HepG2 (cell line): ENCODE results near the gene ESRP2. TPM values are rescaled to one million over a fixed set of nuclear protein-coding genes. Genes with fewer than 3 reads are reported as not detected.

ENCODE experiments used
- AKAP8 ChIP-seq: sonication (generic); formaldehyde crosslinking; IDR thresholded peaks from 2 replicates; pipeline ENCODE4 v1.5.1; 2020; ENCODE audit warnings: mild to moderate bottlenecking, missing genetic modification reagents
- ARNT2 ChIP-seq: sonication (generic); formaldehyde crosslinking; IDR thresholded peaks from 2 replicates; pipeline ENCODE4 v1.8.0; 2022; ENCODE audit warnings: mild to moderate bottlenecking, low read depth, missing genetic modification reagents, moderate library complexity
- DRAP1 ChIP-seq: IDR thresholded peaks from 2 replicates; pipeline ENCODE4 v1.6.1; 2016; ENCODE audit warnings: missing genetic modification reagents, missing compliant biosample characterization
- GMEB1 ChIP-seq: sonication (generic); formaldehyde crosslinking; IDR thresholded peaks from 2 replicates; pipeline ENCODE4 v1.5.1; 2020; ENCODE audit warnings: missing genetic modification reagents, mild to moderate bottlenecking, borderline replicate concordance
- KMT2A ChIP-seq: sonication (generic); formaldehyde crosslinking; IDR thresholded peaks from 2 replicates; pipeline ENCODE4 v1.4.0; 2020; ENCODE audit warnings: missing genetic modification reagents
- MTF1 ChIP-seq: sonication (generic); formaldehyde crosslinking; IDR thresholded peaks from 2 replicates; pipeline ENCODE4 v1.5.0; 2020; ENCODE audit warnings: missing genetic modification reagents
- PHF21A ChIP-seq: sonication (generic); formaldehyde crosslinking; IDR thresholded peaks from 2 replicates; pipeline ENCODE4 v1.5.0; 2020; ENCODE audit warnings: mild to moderate bottlenecking, missing genetic modification reagents
- SP1 ChIP-seq, 2 experiments: fragments of 450-650 bp in 1 of 2; sonication (generic) in 1 of 2; formaldehyde crosslinking in 1 of 2; IDR thresholded peaks; 2 replicates each; pipeline versions ENCODE4 v1.4.0 to v1.6.1; 2016 to 2020; ENCODE audit warnings: missing genetic modification reagents in 1 of 2
- YY1 ChIP-seq: IDR thresholded peaks from 2 replicates; pipeline ENCODE4 v1.6.1; 2011; ENCODE audit warnings: low read length, low read depth, moderate library complexity, mild to moderate bottlenecking; ENCODE audit not compliant: insufficient read depth, insufficient replicate concordance
- ZBTB8A ChIP-seq: sonication (generic); formaldehyde crosslinking; IDR thresholded peaks from 2 replicates; pipeline ENCODE4 v1.4.0; 2020; ENCODE audit warnings: mild to moderate bottlenecking, low read depth, missing genetic modification reagents, borderline replicate concordance
- ZNF232 ChIP-seq: sonication (generic); formaldehyde crosslinking; IDR thresholded peaks from 2 replicates; pipeline ENCODE4 v1.4.0; 2020; ENCODE audit warnings: missing genetic modification reagents, borderline replicate concordance
- ZNF264 ChIP-seq: sonication (generic); formaldehyde crosslinking; IDR thresholded peaks from 2 replicates; pipeline ENCODE4 v1.4.0; 2020; ENCODE audit warnings: missing genetic modification reagents
- ZNF362 ChIP-seq: sonication (generic); formaldehyde crosslinking; IDR thresholded peaks from 2 replicates; pipeline ENCODE4 v1.4.0; 2020; ENCODE audit warnings: missing genetic modification reagents, mild to moderate bottlenecking, borderline replicate concordance
- ZNF546 ChIP-seq: sonication (generic); formaldehyde crosslinking; conservative IDR thresholded peaks from 2 replicates; pipeline ENCODE4 v1.8.1; 2023; ENCODE audit warnings: mild to moderate bottlenecking, missing genetic modification reagents
- ZNF619 ChIP-seq: sonication (generic); formaldehyde crosslinking; IDR thresholded peaks from 2 replicates; pipeline ENCODE4 v1.4.0; 2020; ENCODE audit warnings: mild to moderate bottlenecking, missing genetic modification reagents
- polyA plus RNA-seq, 8 experiments: library from polyadenylated mRNA; depleted of rRNA in 3 of 8; stranded (reverse) in 7 of 8; unstranded in 1 of 8; fragments of >200 nt; fragmentation: Illumina TruSeq in 4 of 8; extraction: Trizol in 4 of 8; gene quantifications; 2 replicates each; pipeline versions ENCODE4 v1.2.1 to v1.2.3, GENCODE V29; 2011 to 2016; ENCODE audit warnings: low read depth in 4 of 8, missing spikeins in 1 of 8, mixed read lengths in 1 of 8; ENCODE audit not compliant: insufficient read depth in 1 of 8
- total RNA-seq, 5 experiments: library from RNA; depleted of rRNA; stranded (reverse); fragments of >200 nt; fragmentation: Illumina TruSeq; extraction: Trizol; gene quantifications; 2 replicates each; pipeline ENCODE4 v1.2.3, GENCODE V29; 2016; ENCODE audit warnings: low read depth in 1 of 5
- TF ChIP-seq, protein P1 (sequence below): sonication (generic); formaldehyde crosslinking; IDR thresholded peaks from 2 replicates; pipeline ENCODE4 v1.5.1; 2020; ENCODE audit warnings: mild to moderate bottlenecking, missing genetic modification reagents, moderate library complexity
- TF ChIP-seq, protein P2 (sequence below): IDR thresholded peaks from 2 replicates; pipeline ENCODE4 v1.6.1; 2012; ENCODE audit warnings: low read depth, low read length, improper control_type of control experiment
- TF ChIP-seq, protein P3 (sequence below): sonication (generic); formaldehyde crosslinking; IDR thresholded peaks from 2 replicates; pipeline ENCODE4 v1.4.0; 2020; ENCODE audit warnings: missing genetic modification reagents; ENCODE audit errors: not compliant biosample characterization

ESRP2 gene
- total and polyA plus RNA-seq, 2 of the 13 experiments (the other 11 are each of a cell fraction or from before 2014, with no cell fraction given), result 21.1 to 32.4 TPM

DNA sequence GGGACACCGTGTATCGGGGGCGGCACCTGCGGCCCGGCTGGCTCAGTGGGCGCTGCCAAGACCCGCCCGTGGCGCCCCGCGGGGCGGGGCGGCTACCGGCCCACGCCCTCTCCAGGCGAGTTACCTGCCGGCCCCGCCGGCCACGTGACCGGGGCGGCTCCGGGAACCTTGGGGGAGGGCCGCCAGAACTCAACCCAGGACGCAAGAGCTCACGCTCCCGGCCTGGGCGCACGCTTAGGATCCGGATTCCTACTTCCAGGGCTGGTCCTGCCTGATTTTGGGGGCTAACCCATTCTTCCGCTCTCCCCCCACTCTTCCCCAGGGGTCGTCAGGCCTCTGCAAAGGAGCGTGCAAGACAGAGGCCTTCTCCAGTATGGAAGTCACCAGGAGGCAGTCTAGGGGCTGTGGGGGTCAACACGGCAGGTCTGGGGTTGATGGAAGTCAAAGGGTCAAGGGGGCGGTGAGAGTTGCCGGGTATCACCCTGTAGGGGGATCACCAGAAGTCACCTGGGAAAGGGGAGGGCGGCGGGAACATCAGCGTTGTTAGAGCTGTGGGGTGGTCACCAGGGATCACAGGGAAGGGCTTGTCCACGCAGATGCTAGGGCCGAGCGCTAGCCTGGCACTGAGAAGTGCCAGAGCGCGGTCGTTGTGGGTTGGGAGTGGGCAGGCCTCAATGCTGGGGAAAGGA lies 354 bp upstream of the ESRP2 start (continued):
- TF ChIP-seq, protein P1, sequence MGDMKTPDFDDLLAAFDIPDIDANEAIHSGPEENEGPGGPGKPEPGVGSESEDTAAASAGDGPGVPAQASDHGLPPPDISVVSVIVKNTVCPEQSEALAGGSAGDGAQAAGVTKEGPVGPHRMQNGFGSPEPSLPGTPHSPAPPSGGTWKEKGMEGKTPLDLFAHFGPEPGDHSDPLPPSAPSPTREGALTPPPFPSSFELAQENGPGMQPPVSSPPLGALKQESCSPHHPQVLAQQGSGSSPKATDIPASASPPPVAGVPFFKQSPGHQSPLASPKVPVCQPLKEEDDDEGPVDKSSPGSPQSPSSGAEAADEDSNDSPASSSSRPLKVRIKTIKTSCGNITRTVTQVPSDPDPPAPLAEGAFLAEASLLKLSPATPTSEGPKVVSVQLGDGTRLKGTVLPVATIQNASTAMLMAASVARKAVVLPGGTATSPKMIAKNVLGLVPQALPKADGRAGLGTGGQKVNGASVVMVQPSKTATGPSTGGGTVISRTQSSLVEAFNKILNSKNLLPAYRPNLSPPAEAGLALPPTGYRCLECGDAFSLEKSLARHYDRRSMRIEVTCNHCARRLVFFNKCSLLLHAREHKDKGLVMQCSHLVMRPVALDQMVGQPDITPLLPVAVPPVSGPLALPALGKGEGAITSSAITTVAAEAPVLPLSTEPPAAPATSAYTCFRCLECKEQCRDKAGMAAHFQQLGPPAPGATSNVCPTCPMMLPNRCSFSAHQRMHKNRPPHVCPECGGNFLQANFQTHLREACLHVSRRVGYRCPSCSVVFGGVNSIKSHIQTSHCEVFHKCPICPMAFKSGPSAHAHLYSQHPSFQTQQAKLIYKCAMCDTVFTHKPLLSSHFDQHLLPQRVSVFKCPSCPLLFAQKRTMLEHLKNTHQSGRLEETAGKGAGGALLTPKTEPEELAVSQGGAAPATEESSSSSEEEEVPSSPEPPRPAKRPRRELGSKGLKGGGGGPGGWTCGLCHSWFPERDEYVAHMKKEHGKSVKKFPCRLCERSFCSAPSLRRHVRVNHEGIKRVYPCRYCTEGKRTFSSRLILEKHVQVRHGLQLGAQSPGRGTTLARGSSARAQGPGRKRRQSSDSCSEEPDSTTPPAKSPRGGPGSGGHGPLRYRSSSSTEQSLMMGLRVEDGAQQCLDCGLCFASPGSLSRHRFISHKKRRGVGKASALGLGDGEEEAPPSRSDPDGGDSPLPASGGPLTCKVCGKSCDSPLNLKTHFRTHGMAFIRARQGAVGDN (CRISPR knock-in tag), result peak; percentile 7
- peak; percentile 86 for TF ChIP-seq DRAP1
- TF ChIP-seq YY1, result peak; percentile 55
- TF ChIP-seq, protein P2, sequence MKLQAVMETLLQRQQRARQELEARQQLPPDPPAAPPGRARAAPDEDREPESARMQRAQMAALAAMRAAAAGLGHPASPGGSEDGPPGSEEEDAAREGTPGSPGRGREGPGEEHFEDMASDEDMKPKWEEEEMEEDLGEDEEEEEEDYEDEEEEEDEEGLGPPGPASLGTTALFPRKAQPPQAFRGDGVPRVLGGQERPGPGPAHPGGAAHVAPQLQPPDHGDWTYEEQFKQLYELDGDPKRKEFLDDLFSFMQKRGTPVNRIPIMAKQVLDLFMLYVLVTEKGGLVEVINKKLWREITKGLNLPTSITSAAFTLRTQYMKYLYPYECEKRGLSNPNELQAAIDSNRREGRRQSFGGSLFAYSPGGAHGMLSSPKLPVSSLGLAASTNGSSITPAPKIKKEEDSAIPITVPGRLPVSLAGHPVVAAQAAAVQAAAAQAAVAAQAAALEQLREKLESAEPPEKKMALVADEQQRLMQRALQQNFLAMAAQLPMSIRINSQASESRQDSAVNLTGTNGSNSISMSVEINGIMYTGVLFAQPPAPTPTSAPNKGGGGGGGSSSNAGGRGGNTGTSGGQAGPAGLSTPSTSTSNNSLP, result no peak
- TF ChIP-seq GMEB1 (CRISPR knock-in tag), result peak; percentile 12; the same call in 1 of the 2 replicates
- TF ChIP-seq, protein P3, sequence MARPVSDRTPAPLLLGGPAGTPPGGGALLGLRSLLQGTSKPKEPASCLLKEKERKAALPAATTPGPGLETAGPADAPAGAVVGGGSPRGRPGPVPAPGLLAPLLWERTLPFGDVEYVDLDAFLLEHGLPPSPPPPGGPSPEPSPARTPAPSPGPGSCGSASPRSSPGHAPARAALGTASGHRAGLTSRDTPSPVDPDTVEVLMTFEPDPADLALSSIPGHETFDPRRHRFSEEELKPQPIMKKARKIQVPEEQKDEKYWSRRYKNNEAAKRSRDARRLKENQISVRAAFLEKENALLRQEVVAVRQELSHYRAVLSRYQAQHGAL (CRISPR knock-in tag), result peak; percentile 45
- peak; percentile 1; the same call in 1 of the 2 replicates for TF ChIP-seq ZNF546
- TF ChIP-seq ARNT2 (CRISPR knock-in tag), result peak; percentile 84
- TF ChIP-seq ZNF619, result no peak
- TF ChIP-seq ZNF264, result no peak
- no peak for TF ChIP-seq AKAP8 (CRISPR knock-in tag)
- peak; percentile 92 for TF ChIP-seq PHF21A
- no peak for TF ChIP-seq SP1 (IDR thresholded peaks at IDR 0.05)
- no peak; the same call in 1 of the 2 replicates for TF ChIP-seq SP1 (CRISPR knock-in tag; IDR thresholded peaks at IDR 0.05)
- peak; percentile 33; the same call in 1 of the 2 replicates for TF ChIP-seq ZNF232
- TF ChIP-seq MTF1, result 0 out of 2 replicates have a peak, but pooled peaks have one; percentile 32
- no peak for TF ChIP-seq ZBTB8A (CRISPR knock-in tag)
- no peak; the same call in 1 of the 2 replicates for TF ChIP-seq KMT2A (CRISPR knock-in tag)
- TF ChIP-seq ZNF362 (CRISPR knock-in tag), result no peak
